HCT116 (cell line): ENCODE measurements around the gene CKM. TPM values are rescaled to one million over a fixed set of nuclear protein-coding genes. Genes with fewer than 3 reads are reported as not detected.

ENCODE experiments used
- ATAC-seq: fragments of 200-7000 bp; cut with Tn5 transposase; 2 replicates; pipeline ENCODE4 v1.9.1; 2020; ENCODE audit warnings: mild to moderate bottlenecking, moderate library complexity
- BruUV-seq: library from RNA; stranded (reverse); fragments of 400-500 nt; replicated peaks from 2 replicates; lab custom pipeline; 2021; lab: Mats Ljungman, UMichigan
- CTCF ChIA-PET: fragments of 300-600 bp; sonication (Branson Sonifier 250); formaldehyde crosslinking; loops from one replicate; lab custom pipeline; 2021; ENCODE audit warnings: antibody characterized with exemption; lab: Charles Lee
- POLR2A ChIA-PET: fragments of 300-600, 350-600 bp; sonication (Branson Sonifier 250); formaldehyde crosslinking; loops from one replicate; lab custom pipeline; 2021; ENCODE audit warnings: antibody characterized with exemption; lab: Charles Lee
- RAD21 ChIA-PET, 2 experiments: fragments of 300-600 bp; sonication (Branson Sonifier 250); formaldehyde crosslinking; loops; one replicate each; lab custom pipeline; 2023; ENCODE audit warnings: low total read pairs in 2 of 2; ENCODE audit not compliant: uncharacterized antibody in 2 of 2, unreplicated experiment in 2 of 2, low non-redundant PET in 1 of 2; lab: Charles Lee
- DNase-seq: peaks from one replicate; pipeline ENCODE4 v3.0.0-alpha.2; 2010; ENCODE audit warnings: low read depth, low spot score
- H2AFZ ChIP-seq: fragments of 200-600 bp; shearing (Covaris generic), sonication (generic); 2 replicates; pipeline ENCODE4 v1.6.1; 2017; ENCODE audit warnings: low read depth, mixed run types, mixed read lengths, antibody characterized with exemption, low read length; ENCODE audit not compliant: poor library complexity, severe bottlenecking
- H3K27ac ChIP-seq: 2 replicates; pipeline ENCODE4 v1.5.1; 2012; ENCODE audit warnings: low read depth, low read length
- H3K27me3 ChIP-seq: fragments of 200-600 bp; sonication (generic); 2 replicates; pipeline ENCODE4 v1.6.1; 2016; ENCODE audit warnings: mixed run types, low read length, mixed read lengths; ENCODE audit not compliant: insufficient read depth
- H3K36me3 ChIP-seq, 2 experiments: fragments of 200-500 bp in 1 of 2; fragments of 200-600 bp in 1 of 2; sonication (Bioruptor generic) in 1 of 2; sonication (generic) in 1 of 2; 2 replicates each; pipeline versions ENCODE4 v1.5.1 to v1.6.1; 2014 to 2016; ENCODE audit warnings: low read length in 2 of 2, inconsistent platforms in 1 of 2, mixed read lengths in 1 of 2, mixed run types in 1 of 2; ENCODE audit not compliant: insufficient read depth in 2 of 2, control insufficient read depth in 1 of 2
- H3K4me1 ChIP-seq, 2 experiments: fragments of 200-600 bp in 1 of 2; sonication (generic) in 1 of 2; 2 replicates each; pipeline versions ENCODE4 v1.5.1 to v1.6.1; 2012 to 2017; ENCODE audit warnings: low read length in 2 of 2, inconsistent platforms in 1 of 2, mild to moderate bottlenecking in 1 of 2, mixed read lengths in 1 of 2, mixed run types in 1 of 2, moderate library complexity in 1 of 2; ENCODE audit not compliant: insufficient read depth in 2 of 2, control insufficient read depth in 1 of 2
- H3K4me2 ChIP-seq: fragments of 200-600 bp; sonication (generic); 2 replicates; pipeline ENCODE4 v1.6.1; 2017; ENCODE audit warnings: mixed run types, low read length, mixed read lengths
- H3K4me3 ChIP-seq, 2 experiments: fragments of 200-600 bp in 1 of 2; sonication (generic) in 1 of 2; replicated peaks in 1 of 2; 2 replicates each; pipeline ENCODE4 v1.5.1; 2011 to 2016; ENCODE audit warnings: low read length in 2 of 2, control low read depth in 1 of 2, low read depth in 1 of 2, mild to moderate bottlenecking in 1 of 2, mixed read lengths in 1 of 2, mixed run types in 1 of 2
- H3K79me2 ChIP-seq: fragments of 200-600 bp; sonication (generic); 2 replicates; pipeline ENCODE4 v1.6.1; 2017; ENCODE audit warnings: mild to moderate bottlenecking, mixed run types, low read length, moderate library complexity, mixed read lengths; ENCODE audit not compliant: insufficient read depth
- H3K9ac ChIP-seq: fragments of 200-600 bp; sonication (generic); 2 replicates; pipeline ENCODE4 v1.6.1; 2016; ENCODE audit warnings: low read length, mixed read lengths
- H3K9me2 ChIP-seq: fragments of 200-600 bp; sonication (generic), shearing (Covaris generic); 2 replicates; pipeline ENCODE4 v1.6.1; 2017; ENCODE audit warnings: mixed run types, mild to moderate bottlenecking, moderate library complexity; ENCODE audit not compliant: insufficient read depth
- H3K9me3 ChIP-seq, 2 experiments: fragments of 200-500 bp in 1 of 2; fragments of 200-600 bp in 1 of 2; sonication (Bioruptor generic) in 1 of 2; sonication (generic) in 1 of 2; 2 replicates each; pipeline ENCODE4 v1.6.1; 2014 to 2017; ENCODE audit warnings: low read length in 2 of 2, mixed read lengths in 2 of 2, inconsistent platforms in 1 of 2, low read depth in 1 of 2, mild to moderate bottlenecking in 1 of 2, mixed run types in 1 of 2, moderate library complexity in 1 of 2; ENCODE audit not compliant: control insufficient read depth in 1 of 2, insufficient read depth in 1 of 2
- H4K20me1 ChIP-seq: fragments of 200-600 bp; sonication (generic), shearing (Covaris generic); 2 replicates; pipeline ENCODE4 v1.6.1; 2017; ENCODE audit warnings: mixed run types, mild to moderate bottlenecking, moderate library complexity; ENCODE audit not compliant: insufficient read depth
- ELF1 ChIP-seq: IDR thresholded peaks from 2 replicates; pipeline ENCODE4 v1.6.1; 2012; ENCODE audit warnings: low read depth, borderline replicate concordance
- EZH2phosphoT487 ChIP-seq: fragments of 200-600 bp; IDR thresholded peaks from 2 replicates; pipeline ENCODE4 v1.6.1; 2018; ENCODE audit warnings: antibody characterized with exemption, borderline replicate concordance
- FOSL1 ChIP-seq: IDR thresholded peaks from 2 replicates; pipeline ENCODE4 v1.6.1; 2012; ENCODE audit warnings: low read depth
- POLR2A ChIP-seq: IDR thresholded peaks from 2 replicates; pipeline ENCODE4 v1.7.0; 2011; ENCODE audit warnings: borderline replicate concordance; ENCODE audit not compliant: insufficient read depth, insufficient read length; ENCODE audit errors: extremely low read depth
- RAD21 ChIP-seq: IDR thresholded peaks from 2 replicates; pipeline ENCODE4 v1.6.1; 2012; ENCODE audit warnings: low read depth, mild to moderate bottlenecking
- TCF7L2 ChIP-seq: IDR thresholded peaks from 2 replicates; pipeline ENCODE4 v1.7.0; 2011; ENCODE audit warnings: borderline replicate concordance, inconsistent platforms; ENCODE audit not compliant: insufficient read depth, insufficient read length; ENCODE audit errors: extremely low read depth
- YY1 ChIP-seq: IDR thresholded peaks from 2 replicates; pipeline ENCODE4 v1.6.1; 2011; ENCODE audit warnings: low read length, low read depth, moderate library complexity, mild to moderate bottlenecking; ENCODE audit not compliant: insufficient replicate concordance; ENCODE audit errors: extremely low read depth
- ZFX ChIP-seq: fragments of 450-650 bp; IDR thresholded peaks from 2 replicates; pipeline ENCODE4 v1.6.1; 2017
- intact Hi-C: fragments of 100-400 bp; cut with micrococcal nuclease; formaldehyde crosslinking; loops from 2 replicates; pipeline ENCODE4 v1.10.0; 2022
- total RNA-seq: library from RNA; stranded (reverse); gene quantifications from one replicate; pipeline ENCODE4 v1.2.1, GENCODE V29; 2021; ENCODE audit not compliant: unreplicated experiment

Gene CKM
- total RNA-seq, 1 experiment from 2014 or later = not detected

DNA sequence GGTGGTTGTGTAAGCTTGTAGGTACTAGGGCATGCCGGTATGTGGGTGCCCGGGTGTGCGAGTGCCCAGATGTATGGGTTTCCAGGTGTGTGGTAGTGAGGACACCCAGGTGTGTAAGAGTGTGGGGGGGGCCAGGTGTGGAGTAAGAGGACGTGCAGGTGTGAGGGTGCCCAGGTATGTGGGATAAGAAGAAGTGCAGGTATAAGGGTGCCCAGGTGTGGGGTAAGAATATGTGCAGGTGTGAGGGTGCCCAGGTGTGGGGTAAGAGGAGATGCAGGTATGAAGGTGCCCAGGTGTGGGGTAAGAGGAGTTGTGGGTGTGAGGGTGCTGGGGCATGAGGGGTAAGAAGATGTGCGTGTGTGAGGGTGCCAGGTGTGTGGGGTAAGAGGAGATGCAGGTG is 57.3 kb downstream of the CKM start (continued):
- TF ChIP-seq YY1 (no peak), POLR2A (no peak), RAD21 (no peak)

- H3K79me2 ChIP-seq = no peaks in the 10 kb centered on the region
- H3K4me3 ChIP-seq = no peak overlapping the region
- H3K9ac ChIP-seq = no peak overlapping the region
- no peak for DNase-seq
- H3K36me3 ChIP-seq = peaks cover 2 to 4% of the 10 kb centered on the region in 2 experiments; a peak in 3 of 4 replicates
- RAD21 ChIA-PET = no interaction called here
- H3K4me2 ChIP-seq = no peak overlapping the region
- TF ChIP-seq FOSL1 = no peak
- TF ChIP-seq TCF7L2 = no peak
- TF ChIP-seq ELF1 = no peak
- no peak for TF ChIP-seq ZFX
- ATAC-seq = no peak
- BruUV-seq = no TSS peak
- POLR2A ChIA-PET = no interaction called here
- no peak overlapping the region for H3K27ac ChIP-seq
- intact Hi-C loops = no loop called here
- CTCF ChIA-PET = no interaction called here
- H4K20me1 ChIP-seq = no peaks in the 10 kb centered on the region
- no peaks in the 10 kb centered on the region for H3K4me1 ChIP-seq
- H2AFZ ChIP-seq = no peak overlapping the region
- no peaks in the 10 kb centered on the region for H3K27me3 ChIP-seq
- no peaks in the 10 kb centered on the region for H3K9me2 ChIP-seq
- no peaks in the 10 kb centered on the region for H3K9me3 ChIP-seq
Observed at GRCh38 chr19:45264781-45265317, 57.8 kb downstream of the CKM start.

GRCh38 chr19:45263013-45263412 is 59.7 kb downstream of the CKM start:
- BruUV-seq = no TSS peak
- ChIA-PET CTCF (no interaction called here), POLR2A (no interaction called here), RAD21 (interaction anchor here in 1 of 2 experiments (0.7 kb wide), 1 partner anchor 76 kb away, joined by 3 read pairs; no protein-coding TSS in a partner anchor)
- Histone ChIP-seq H3K36me3 (no peaks in the 10 kb centered on the region; a peak in 1 of 4 replicates), H3K4me2 (no peak overlapping the region), H4K20me1 (no peaks in the 10 kb centered on the region), H3K9ac (no peak overlapping the region), H3K4me1 (no peaks in the 10 kb centered on the region), H3K27me3 (no peaks in the 10 kb centered on the region), H3K4me3 (no peak overlapping the region), H2AFZ (no peak overlapping the region), H3K79me2 (no peaks in the 10 kb centered on the region), H3K9me3 (no peaks in the 10 kb centered on the region), H3K9me2 (no peaks in the 10 kb centered on the region), H3K27ac (no peak overlapping the region)
- DNase-seq (no peak), ATAC-seq (no peak)
- intact Hi-C loops = no loop called here
- no peak for TF ChIP-seq EZH2phosphoT487
